Thoracic aorta (tissue), 2 donors: Measurements from ENCODE around the gene ADCY4. TPM values are rescaled to one million over a fixed set of nuclear protein-coding genes. Genes with fewer than 3 reads are reported as not detected.

Source experiments
- ATAC-seq: fragments of 150-250 bp; one replicate; pipeline ENCODE4 v1.8.0; 2017; ENCODE audit warnings: low read depth; ENCODE audit not compliant: insufficient number of reproducible peaks, low FRiP score
- DNase-seq: peaks from one replicate; pipeline ENCODE4 v3.0.0-alpha.2; 2020; ENCODE audit warnings: low spot score
- H3K27ac ChIP-seq, 2 donors: fragments of 200-600 bp; sonication (generic); 1 replicate in 1 of 2; 2 replicates in 1 of 2; pipeline ENCODE4 v1.5.1; 2016; ENCODE audit warnings: mild to moderate bottlenecking in 2 of 2, moderate library complexity in 2 of 2
- H3K27me3 ChIP-seq: fragments of 200-600 bp; sonication (generic); replicated peaks from 2 replicates; pipeline ENCODE4 v1.6.0; 2016; ENCODE audit warnings: mild to moderate bottlenecking; ENCODE audit not compliant: insufficient read depth
- H3K36me3 ChIP-seq: fragments of 200-600 bp; sonication (generic); one replicate; pipeline ENCODE4 v1.5.1; 2016
- H3K4me1 ChIP-seq, 2 donors: fragments of 200-600 bp; sonication (generic); 1 replicate in 1 of 2; 2 replicates in 1 of 2; pipeline versions ENCODE4 v1.5.1 to v1.6.0; 2016; ENCODE audit warnings: low read depth in 2 of 2, mild to moderate bottlenecking in 1 of 2; ENCODE audit not compliant: control insufficient read depth in 1 of 2
- H3K4me3 ChIP-seq: fragments of 200-600 bp; sonication (generic); 2 replicates; pipeline ENCODE4 v1.5.1; 2016; ENCODE audit warnings: mild to moderate bottlenecking
- H3K9me3 ChIP-seq: fragments of 200-600 bp; sonication (generic); 2 replicates; pipeline ENCODE4 v1.5.1; 2016
- total RNA-seq, 2 donors: library from RNA; depleted of rRNA; stranded (reverse); fragments of >200 nt; gene quantifications; one replicate each; pipeline versions ENCODE4 v1.1.0 to v1.2.3, GENCODE V29; 2016
- TF ChIP-seq, protein P1 (sequence below): fragments of 200-600 bp; sonication (generic); IDR thresholded peaks from one replicate; pipeline ENCODE4 v1.5.1; 2019; ENCODE audit warnings: antibody characterized with exemption

Gene ADCY4
- total RNA-seq, 2 donors from 2014 or later: 25.5 to 28.7 TPM

DNA sequence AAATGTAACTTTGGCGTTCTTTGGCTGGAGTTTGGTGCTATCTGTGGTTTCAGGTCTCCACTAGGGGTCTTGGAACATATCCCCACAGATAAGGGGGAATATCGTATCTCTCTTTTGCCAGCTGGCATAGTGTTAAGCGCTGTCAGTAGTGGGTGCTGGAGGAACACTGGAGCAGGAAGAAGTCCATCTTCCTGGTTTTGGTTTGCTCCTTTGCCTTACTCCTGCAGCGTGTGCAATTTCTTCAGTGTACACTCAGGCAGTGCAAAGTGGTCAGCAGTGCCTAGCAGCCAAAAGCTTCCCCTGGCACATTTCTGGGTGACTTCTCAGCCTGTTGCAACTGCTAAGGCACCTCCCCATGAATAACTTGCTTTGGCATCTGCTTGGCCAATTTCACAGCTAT is 16.6 kb upstream of the ADCY4 start:
- Histone ChIP-seq H3K9me3 (no peaks in the 10 kb centered on the region), H3K4me1 (no peaks in the 10 kb centered on the region), H3K36me3 (no peaks in the 10 kb centered on the region), H3K27ac (no peak overlapping the region), H3K4me3 (no peak overlapping the region), H3K27me3 (no peaks in the 10 kb centered on the region)
- no peak for ATAC-seq
- TF ChIP-seq, protein P1, sequence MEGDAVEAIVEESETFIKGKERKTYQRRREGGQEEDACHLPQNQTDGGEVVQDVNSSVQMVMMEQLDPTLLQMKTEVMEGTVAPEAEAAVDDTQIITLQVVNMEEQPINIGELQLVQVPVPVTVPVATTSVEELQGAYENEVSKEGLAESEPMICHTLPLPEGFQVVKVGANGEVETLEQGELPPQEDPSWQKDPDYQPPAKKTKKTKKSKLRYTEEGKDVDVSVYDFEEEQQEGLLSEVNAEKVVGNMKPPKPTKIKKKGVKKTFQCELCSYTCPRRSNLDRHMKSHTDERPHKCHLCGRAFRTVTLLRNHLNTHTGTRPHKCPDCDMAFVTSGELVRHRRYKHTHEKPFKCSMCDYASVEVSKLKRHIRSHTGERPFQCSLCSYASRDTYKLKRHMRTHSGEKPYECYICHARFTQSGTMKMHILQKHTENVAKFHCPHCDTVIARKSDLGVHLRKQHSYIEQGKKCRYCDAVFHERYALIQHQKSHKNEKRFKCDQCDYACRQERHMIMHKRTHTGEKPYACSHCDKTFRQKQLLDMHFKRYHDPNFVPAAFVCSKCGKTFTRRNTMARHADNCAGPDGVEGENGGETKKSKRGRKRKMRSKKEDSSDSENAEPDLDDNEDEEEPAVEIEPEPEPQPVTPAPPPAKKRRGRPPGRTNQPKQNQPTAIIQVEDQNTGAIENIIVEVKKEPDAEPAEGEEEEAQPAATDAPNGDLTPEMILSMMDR: no peak
- DNase-seq: no peak

DNA sequence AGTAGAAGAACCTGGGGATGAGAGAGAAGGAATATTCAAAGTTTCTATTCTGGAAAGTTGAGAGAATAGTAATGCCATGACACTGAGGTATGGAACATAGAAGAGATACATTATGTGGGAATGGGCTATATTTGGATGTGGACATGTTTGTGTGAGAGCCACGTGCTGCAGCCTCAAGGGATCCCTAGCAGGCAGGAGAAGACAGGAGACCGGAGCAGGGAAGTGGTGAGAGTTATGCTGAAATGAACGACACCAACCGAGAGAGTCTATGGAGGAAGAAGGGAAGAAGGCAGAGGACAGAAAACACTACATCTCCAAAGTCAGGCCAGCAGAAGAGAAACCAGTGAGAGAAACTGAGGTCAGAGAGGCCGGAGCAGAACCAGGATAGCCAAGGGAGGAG is 14.9 kb upstream of the ADCY4 start:
- TF ChIP-seq, protein P1: no peak
- ATAC-seq: no peak
- no peaks in the 10 kb centered on the region for H3K27me3 ChIP-seq
- H3K4me1 ChIP-seq: no peaks in the 10 kb centered on the region
- H3K4me3 ChIP-seq: no peak overlapping the region
- no peaks in the 10 kb centered on the region for H3K9me3 ChIP-seq
- H3K27ac ChIP-seq: no peak overlapping the region
- DNase-seq: no peak
- no peaks in the 10 kb centered on the region for H3K36me3 ChIP-seq

DNA sequence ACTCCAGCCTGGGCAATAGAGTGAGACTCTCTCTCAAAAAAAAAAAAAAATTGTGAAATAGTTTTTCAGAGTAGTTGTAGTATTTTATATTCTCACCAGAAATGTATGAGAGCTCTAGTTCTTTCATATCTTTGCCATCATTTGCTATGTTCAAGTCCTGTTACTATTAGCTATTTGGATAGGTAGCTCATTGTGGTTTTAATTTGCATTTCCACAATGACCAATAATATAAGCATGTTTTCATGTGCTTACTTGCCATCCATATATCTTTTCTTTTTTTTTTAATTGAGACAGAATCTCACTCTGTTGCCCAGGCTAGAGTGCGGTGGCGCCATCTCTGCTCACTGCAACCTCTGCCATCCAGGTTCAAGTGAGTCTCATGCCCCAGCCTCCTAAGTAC is 13.3 kb upstream of the ADCY4 start:
- DNase-seq: no peak
- no peak for ATAC-seq

DNA sequence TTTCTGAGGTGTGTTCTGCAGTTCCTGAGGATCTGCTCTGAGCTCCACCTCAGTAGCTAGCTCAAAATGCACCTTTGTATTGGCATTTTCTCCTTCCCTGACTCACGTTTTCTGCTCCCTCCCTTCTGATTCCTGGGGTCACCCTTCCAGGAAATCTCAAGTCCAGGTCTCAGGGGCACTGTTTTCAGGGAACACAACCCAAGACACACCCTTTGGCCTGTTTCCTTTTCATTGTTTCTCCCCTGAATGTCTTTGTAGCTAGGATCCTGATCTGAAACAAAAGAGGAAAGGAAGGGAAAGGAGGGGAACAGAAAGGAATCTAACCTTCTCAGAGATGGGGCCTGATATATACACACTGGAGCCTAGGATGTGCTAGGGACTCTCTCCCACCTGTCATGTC is 12.3 kb upstream of the ADCY4 start:
- Histone ChIP-seq H3K36me3 (no peaks in the 10 kb centered on the region), H3K27me3 (no peaks in the 10 kb centered on the region), H3K9me3 (no peaks in the 10 kb centered on the region), H3K4me3 (no peak overlapping the region), H3K27ac (no peak overlapping the region), H3K4me1 (no peaks in the 10 kb centered on the region)
- TF ChIP-seq, protein P1: no peak
- ATAC-seq (no peak), DNase-seq (no peak)

More for the DNA sequence above, 13.3 kb upstream of the ADCY4 start:
- H3K27me3 ChIP-seq: no peaks in the 10 kb centered on the region
- no peak overlapping the region for H3K27ac ChIP-seq
- no peaks in the 10 kb centered on the region for H3K36me3 ChIP-seq
- TF ChIP-seq, protein P1: no peak
- H3K4me3 ChIP-seq: no peak overlapping the region
- H3K9me3 ChIP-seq: no peaks in the 10 kb centered on the region
- H3K4me1 ChIP-seq: no peaks in the 10 kb centered on the region

DNA sequence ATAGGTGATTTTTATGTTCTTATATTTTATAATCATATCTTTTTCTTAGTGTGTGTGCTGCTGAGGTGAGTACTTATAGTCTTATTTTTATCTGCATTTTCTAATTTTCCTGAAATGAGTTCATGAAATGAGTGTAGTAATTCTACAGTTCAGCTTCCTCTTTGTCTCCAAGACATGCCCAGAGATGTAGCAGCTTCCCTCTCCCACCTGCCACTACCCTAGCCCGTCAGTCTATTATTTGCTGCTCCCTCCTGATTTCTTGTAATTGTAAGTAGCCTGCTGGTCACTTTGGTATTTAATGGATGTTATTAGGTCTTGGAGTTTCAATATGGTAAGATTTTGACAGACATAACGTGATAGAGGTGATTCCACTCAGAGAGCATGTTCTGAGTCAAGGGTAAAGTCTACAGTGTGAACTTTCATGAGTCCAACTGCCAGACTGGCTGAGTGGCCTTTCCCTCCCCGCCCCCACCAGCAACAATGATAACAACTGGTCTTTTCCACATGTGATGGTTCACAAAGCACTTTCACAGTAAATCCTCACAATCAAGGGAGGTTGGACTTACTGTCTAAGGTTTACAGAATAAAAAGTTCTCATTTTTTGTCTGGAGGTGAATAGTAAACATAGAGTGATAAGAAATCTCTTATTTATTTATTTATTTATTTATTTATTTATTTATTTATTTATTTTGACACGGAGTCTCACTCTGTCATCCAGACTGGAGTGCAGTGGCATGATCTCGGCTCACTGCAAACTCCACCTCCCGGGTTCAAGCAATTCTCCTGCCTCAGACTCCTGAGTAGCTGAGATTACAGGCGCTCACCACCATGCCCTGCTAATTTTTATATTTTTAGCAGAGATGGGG is 9.2 kb upstream of the ADCY4 start:
- H3K9me3 ChIP-seq: no peaks in the 10 kb centered on the region
- H3K4me3 ChIP-seq: no peak overlapping the region
- ATAC-seq (no peak), DNase-seq (no peak)
- TF ChIP-seq, protein P1: no peak
- no peaks in the 10 kb centered on the region for H3K36me3 ChIP-seq
- H3K27ac ChIP-seq: no peak overlapping the region
- no peaks in the 10 kb centered on the region for H3K4me1 ChIP-seq
- no peaks in the 10 kb centered on the region for H3K27me3 ChIP-seq
